B cell (primary cell): Measurements from ENCODE around the gene TPGS2. TPM values are rescaled to one million over a fixed set of nuclear protein-coding genes. Genes with fewer than 3 reads are reported as not detected.

Experiments used
- ATAC-seq: fragments of 200-7000 bp; cut with Tn5 transposase; one replicate; pipeline ENCODE4 v1.10.0; 2021; ENCODE audit warnings: low read depth, mild to moderate bottlenecking, moderate number of reproducible peaks, moderate library complexity
- CTCF ChIA-PET: fragments of 350-600 bp; sonication (Branson Sonifier 250); formaldehyde crosslinking; loops from one replicate; lab custom pipeline; 2021; ENCODE audit warnings: antibody characterized with exemption, inconsistent platforms; lab: Charles Lee
- POLR2A ChIA-PET: fragments of 350-600 bp; sonication (Branson Sonifier 250); formaldehyde crosslinking; loops from one replicate; lab custom pipeline; 2021; ENCODE audit warnings: antibody characterized with exemption; lab: Charles Lee
- DNase-seq: peaks from one replicate; pipeline ENCODE4 v3.0.0; 2013
- H2AFZ ChIP-seq: 2 replicates; pipeline ENCODE4 v1.6.1; 2012; ENCODE audit warnings: mild to moderate bottlenecking, low read depth, low read length; ENCODE audit not compliant: insufficient read depth, poor library complexity, severe bottlenecking
- H3K27ac ChIP-seq, 2 donors: 1 replicate in 1 of 2; 2 replicates in 1 of 2; pipeline ENCODE4 v1.5.1; 2012 to 2013; ENCODE audit warnings: low read length in 2 of 2, mild to moderate bottlenecking in 2 of 2, moderate library complexity in 1 of 2
- H3K27me3 ChIP-seq, 4 experiments: fragments of 200-600 bp in 1 of 4; sonication (generic) in 1 of 4; replicated peaks in 1 of 4; 1 replicate in 2 of 4; 2 replicates in 2 of 4; pipeline versions ENCODE4 v1.6.1 to v1.7.0; 2013 to 2016; ENCODE audit warnings: low read length in 3 of 4, mild to moderate bottlenecking in 2 of 4, mixed read lengths in 1 of 4, moderate library complexity in 1 of 4; ENCODE audit not compliant: insufficient read depth in 4 of 4, control insufficient read depth in 3 of 4; ENCODE audit errors: control extremely low read depth in 1 of 4
- H3K36me3 ChIP-seq, 2 experiments: replicated peaks in 1 of 2; 1 replicate in 1 of 2; 2 replicates in 1 of 2; pipeline versions ENCODE4 v1.6.1 to v1.7.1; 2013; ENCODE audit warnings: low read length in 1 of 2; ENCODE audit not compliant: insufficient read depth in 2 of 2, control insufficient read depth in 1 of 2; ENCODE audit errors: control extremely low read depth in 1 of 2, extremely low read depth in 1 of 2
- H3K4me1 ChIP-seq, 2 donors: fragments of 200-600 bp in 1 of 2; sonication (generic) in 1 of 2; 1 replicate in 1 of 2; 2 replicates in 1 of 2; pipeline versions ENCODE4 v1.5.1 to v1.6.1; 2013 to 2017; ENCODE audit warnings: low read length in 2 of 2; ENCODE audit not compliant: control insufficient read depth in 2 of 2, insufficient read depth in 2 of 2
- H3K4me2 ChIP-seq: replicated peaks from 2 replicates; pipeline ENCODE3; 2012; ENCODE audit warnings: mild to moderate bottlenecking, low read depth, low read length; ENCODE audit not compliant: poor library complexity, severe bottlenecking
- H3K4me3 ChIP-seq, 5 experiments: fragments of 200-600 bp in 1 of 5; sonication (generic) in 1 of 5; 1 replicate in 3 of 5; 2 replicates in 2 of 5; pipeline versions ENCODE4 v1.5.1 to v1.7.0; 2011 to 2016; ENCODE audit warnings: low read length in 4 of 5, mild to moderate bottlenecking in 4 of 5, low read depth in 2 of 5, control low read depth in 1 of 5, moderate library complexity in 1 of 5; ENCODE audit not compliant: insufficient read depth in 1 of 5; ENCODE audit errors: control extremely low read depth in 1 of 5, extremely low read depth in 1 of 5
- H3K79me2 ChIP-seq: fragments of 200-600 bp; sonication (generic); one replicate; pipeline ENCODE4 v1.6.0; 2016; ENCODE audit warnings: low read length; ENCODE audit not compliant: control insufficient read depth, insufficient read depth
- H3K9ac ChIP-seq: fragments of 200-600 bp; sonication (generic); 2 replicates; pipeline ENCODE4 v1.6.1; 2017; ENCODE audit warnings: mild to moderate bottlenecking, low read length, moderate library complexity
- H3K9me3 ChIP-seq, 3 donors: one replicate each; pipeline versions ENCODE4 v1.6.1 to v1.7.1; 2013; ENCODE audit warnings: low read length in 2 of 3; ENCODE audit not compliant: control insufficient read depth in 2 of 3, insufficient read depth in 1 of 3; ENCODE audit errors: control extremely low read depth in 1 of 3
- H4K20me1 ChIP-seq: 2 replicates; pipeline ENCODE4 v1.6.0; 2012; ENCODE audit warnings: mild to moderate bottlenecking, low read length; ENCODE audit not compliant: insufficient read depth, control insufficient read depth, poor library complexity, severe bottlenecking
- H3K27ac Mint-ChIP-seq: one replicate; pipeline ENCODE4 v1.8.0; 2021; ENCODE audit warnings: mixed read lengths
- H3K27me3 Mint-ChIP-seq: one replicate; pipeline ENCODE4 v1.8.0; 2021; ENCODE audit warnings: mixed read lengths
- H3K4me1 Mint-ChIP-seq: one replicate; pipeline ENCODE4 v1.8.0; 2021; ENCODE audit warnings: mixed read lengths
- H3K4me3 Mint-ChIP-seq: one replicate; pipeline ENCODE4 v1.8.0; 2021; ENCODE audit warnings: mixed read lengths
- H3K9me3 Mint-ChIP-seq: one replicate; pipeline ENCODE4 v1.8.0; 2022; ENCODE audit warnings: mixed read lengths; ENCODE audit not compliant: insufficient read depth
- CTCF ChIP-seq: fragments of 200-600 bp; IDR thresholded peaks from one replicate; pipeline ENCODE4 v1.8.0; 2022; ENCODE audit warnings: antibody characterized with exemption, mild to moderate bottlenecking
- EZH2 ChIP-seq: IDR thresholded peaks from 2 replicates; pipeline ENCODE4 v1.6.1; 2012; ENCODE audit warnings: borderline replicate concordance, low read depth, mild to moderate bottlenecking, moderate library complexity, low read length; ENCODE audit not compliant: insufficient read depth, poor library complexity, severe bottlenecking
- WGBS: methylation state at CpG from one replicate; pipeline ENCODE4 v1.1.5; 2013; ENCODE audit warnings: missing lambda C conversion rate; ENCODE audit not compliant: insufficient coverage; 5-methylcytosine and 5-hydroxymethylcytosine counted together
- intact Hi-C: fragments of 100-400 bp; cut with micrococcal nuclease; formaldehyde crosslinking; loops from one replicate; pipeline ENCODE4 v1.10.0; 2022
- polyA plus RNA-seq: library from polyadenylated mRNA; depleted of rRNA; stranded (reverse); fragments of >200 nt; gene quantifications from 2 replicates; pipeline ENCODE4 v1.2.3, GENCODE V29; 2012
- total RNA-seq, 2 donors: library from RNA; stranded (reverse); fragments of 120-200 nt in 1 of 2; gene quantifications; 1 replicate in 1 of 2; 2 replicates in 1 of 2; pipeline versions ENCODE4 v1.2.3 to v1.2.4, GENCODE V29; 2013 to 2022

TPGS2 gene
- total and polyA plus RNA-seq, 2 donors (not counting 1 experiment from before 2014, with no cell fraction given) = 45.2 to 50.9 TPM

DNA sequence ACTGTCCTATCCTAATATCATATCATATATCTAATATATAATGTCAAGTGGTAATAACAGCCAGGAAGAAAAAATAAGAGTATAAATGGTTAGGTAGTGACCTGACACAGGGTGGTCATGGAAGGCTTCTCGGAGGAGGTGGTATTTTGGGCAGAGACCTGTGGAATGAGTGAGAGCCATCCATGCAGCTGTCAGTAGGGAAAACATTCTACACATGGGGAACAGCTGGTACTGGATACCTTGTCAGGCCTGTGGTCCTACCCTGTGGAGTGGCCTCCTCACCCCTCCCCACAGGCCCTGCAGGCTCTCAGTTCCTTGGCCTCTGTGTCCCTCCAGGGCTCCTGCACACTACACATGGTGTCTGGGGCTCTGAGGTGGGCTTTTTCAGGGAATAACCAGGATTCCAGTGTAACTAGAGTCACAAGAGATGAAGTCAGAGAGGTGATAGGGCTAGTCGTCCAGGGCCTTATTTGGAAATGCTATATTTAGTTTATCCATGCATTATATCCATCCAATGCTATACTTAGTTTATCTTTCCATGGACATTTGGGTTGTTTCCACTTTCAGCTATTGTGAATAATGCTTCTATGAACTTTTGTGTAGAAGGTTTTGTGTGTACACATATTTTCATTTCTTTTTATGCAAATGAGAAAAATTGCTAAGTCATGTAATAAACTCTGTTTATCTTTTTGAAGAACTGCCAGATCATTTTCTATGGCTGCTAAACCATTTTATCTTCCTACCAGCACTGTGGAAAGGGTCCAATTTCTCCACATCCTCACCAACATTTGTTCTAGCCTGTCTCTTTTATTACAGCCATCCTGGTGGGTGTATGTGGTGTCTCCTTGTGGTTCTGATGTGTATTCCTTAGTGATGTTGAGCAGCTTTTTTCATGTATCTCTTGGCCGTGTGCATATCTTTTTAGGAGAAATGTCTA is 75.6 kb downstream of the TPGS2 start:
- WGBS = 89% methylated on average over 1 of the region's 3 CpGs
- intact Hi-C loops = no loop called here
- no peaks in the 10 kb centered on the region for H3K36me3 ChIP-seq
- TF ChIP-seq EZH2 (no peak), CTCF (no peak)
- H3K4me3 ChIP-seq = no peak overlapping the region
- Mint-ChIP-seq H3K4me3 (no peak overlapping the region), H3K4me1 (no peaks in the 10 kb centered on the region), H3K27me3 (peaks cover 3% of the 10 kb centered on the region), H3K27ac (no peak overlapping the region), H3K9me3 (no peaks in the 10 kb centered on the region)
- H3K4me2 ChIP-seq = no peak overlapping the region
- H3K9ac ChIP-seq = no peak overlapping the region
- no peaks in the 10 kb centered on the region for H3K9me3 ChIP-seq
- POLR2A ChIA-PET = no interaction called here
- no peak overlapping the region for H3K27ac ChIP-seq
- H3K4me1 ChIP-seq = no peaks in the 10 kb centered on the region
- DNase-seq (no peak), ATAC-seq (no peak)
- no peak overlapping the region for H2AFZ ChIP-seq
- H3K27me3 ChIP-seq = no peaks in the 10 kb centered on the region
- CTCF ChIA-PET = interaction anchor here (1.4 kb wide), 1 partner anchor 65 kb away, joined by 3 read pairs; no protein-coding TSS in a partner anchor
- H4K20me1 ChIP-seq = no peaks in the 10 kb centered on the region
- H3K79me2 ChIP-seq = no peaks in the 10 kb centered on the region
